K562 (cell line): ENCODE data around the gene CCDC93. TPM values are rescaled to one million over a fixed set of nuclear protein-coding genes. Genes with fewer than 3 reads are reported as not detected.

Experiments used
- ATAC-seq: fragments of 200-7000 bp; cut with Tn5 transposase; 3 replicates; pipeline ENCODE4 v1.9.1; 2020; ENCODE audit warnings: moderate library complexity
- BruUV-seq: library from RNA; stranded (reverse); fragments of 400-500 nt; replicated peaks from 2 replicates; lab custom pipeline; 2021; lab: Mats Ljungman, UMichigan
- CTCF ChIA-PET: fragments of 300-600 bp; formaldehyde crosslinking; extraction: SDS; loops from one replicate; lab custom pipeline; 2021; ENCODE audit warnings: low intra/inter-chr PET ratio; lab: Yijun Ruan, JAX
- POLR2A ChIA-PET: fragments of 300-600, 350-650 bp; sonication (Branson Sonifier 250); formaldehyde crosslinking; extraction: SDS; loops from one replicate; lab custom pipeline; 2021; ENCODE audit warnings: antibody characterized with exemption, inconsistent platforms; lab: Yijun Ruan, JAX
- DNase-seq, 4 experiments: peaks; one replicate each; pipeline versions ENCODE4 v3.0.0 to v3.0.0-alpha.2; 2011 to 2018; ENCODE audit warnings: low spot score in 3 of 4, mixed read lengths in 3 of 4; ENCODE audit errors: extremely low read depth in 1 of 4
- FAIRE-seq: peaks from 2 replicates; lab custom pipeline; 2011; peaks lifted over from hg19 to GRCh38; lab: Jason Lieb, UNC
- H2AFZ ChIP-seq: 2 replicates; pipeline ENCODE4 v1.6.0; 2011; ENCODE audit warnings: low read depth, low read length, control low read depth, inconsistent platforms
- H3K27ac ChIP-seq: fragments of 200-600 bp; 3 replicates; pipeline ENCODE4 v1.8.0; 2011; ENCODE audit warnings: low read depth, mild to moderate bottlenecking, control low read depth, inconsistent platforms, low read length, moderate library complexity, mixed read lengths; ENCODE audit errors: extremely low read depth
- H3K27me3 ChIP-seq, 2 experiments: fragments of 300-600 bp in 1 of 2; 2 replicates in 1 of 2; 3 replicates in 1 of 2; pipeline versions ENCODE4 v1.6.0 to v1.8.0; 2011; ENCODE audit warnings: inconsistent platforms in 2 of 2, low read length in 2 of 2, mild to moderate bottlenecking in 1 of 2, mixed read lengths in 1 of 2, moderate library complexity in 1 of 2; ENCODE audit not compliant: control insufficient read depth in 2 of 2, insufficient read depth in 2 of 2
- H3K36me3 ChIP-seq: fragments of 300-600 bp; 3 replicates; pipeline ENCODE4 v1.8.0; 2011; ENCODE audit warnings: mild to moderate bottlenecking, low read length, inconsistent platforms; ENCODE audit not compliant: control insufficient read depth, insufficient read depth
- H3K4me1 ChIP-seq, 2 experiments: fragments of 200-600 bp in 1 of 2; replicated peaks in 1 of 2; 2 replicates in 1 of 2; 3 replicates in 1 of 2; pipeline versions ENCODE4 v1.5.1 to v1.8.0; 2011; ENCODE audit warnings: inconsistent platforms in 2 of 2, low read length in 2 of 2, mild to moderate bottlenecking in 1 of 2, mixed read lengths in 1 of 2, moderate library complexity in 1 of 2; ENCODE audit not compliant: control insufficient read depth in 2 of 2, insufficient read depth in 2 of 2
- H3K4me2 ChIP-seq: 2 replicates; pipeline ENCODE4 v1.6.1; 2011; ENCODE audit warnings: low read length, control low read depth, inconsistent platforms, mixed read lengths; ENCODE audit not compliant: insufficient read depth
- H3K4me3 ChIP-seq: fragments of 200-600 bp; sonication (generic), shearing (Covaris generic); 2 replicates; pipeline ENCODE4 v1.5.1; 2016; ENCODE audit warnings: control low read depth, inconsistent platforms
- H3K79me2 ChIP-seq: fragments of 200-600 bp; 3 replicates; pipeline ENCODE4 v1.8.0; 2011; ENCODE audit warnings: low read length, inconsistent platforms; ENCODE audit not compliant: control insufficient read depth, insufficient read depth
- H3K9ac ChIP-seq, 2 experiments: 2 replicates each; pipeline versions ENCODE4 v1.6.0 to v1.6.1; 2011; ENCODE audit warnings: low read depth in 2 of 2, low read length in 2 of 2, control low read depth in 1 of 2, inconsistent platforms in 1 of 2, mild to moderate bottlenecking in 1 of 2, mixed read lengths in 1 of 2; ENCODE audit not compliant: insufficient read depth in 1 of 2
- H3K9me1 ChIP-seq: one replicate; pipeline ENCODE4 v1.6.0; 2011; ENCODE audit warnings: inconsistent platforms, mild to moderate bottlenecking, low read length, moderate library complexity; ENCODE audit not compliant: control insufficient read depth, insufficient read depth
- H3K9me3 ChIP-seq: replicated peaks from 2 replicates; pipeline ENCODE4 v1.5.1; 2011; ENCODE audit warnings: low read depth, low read length, inconsistent platforms; ENCODE audit not compliant: control insufficient read depth, insufficient read depth
- H4K20me1 ChIP-seq: replicated peaks from 2 replicates; pipeline ENCODE4 v1.6.1; 2011; ENCODE audit warnings: low read length, inconsistent platforms, mixed read lengths; ENCODE audit not compliant: control insufficient read depth, insufficient read depth
- HSF4 ChIP-seq: fragments of 250-450 bp; sonication (Bioruptor Pico); IDR thresholded peaks from 2 replicates; pipeline ENCODE4 v2.1.2; 2022; ENCODE audit warnings: mild to moderate bottlenecking, moderate library complexity, borderline replicate concordance
- KLF6 ChIP-seq: fragments of 250-450 bp; sonication (Bioruptor Pico); IDR thresholded peaks from 2 replicates; pipeline ENCODE4 v1.4.0; 2020; ENCODE audit warnings: mild to moderate bottlenecking, moderate library complexity, borderline replicate concordance
- L3MBTL2 ChIP-seq: fragments of 450-650 bp; IDR thresholded peaks from 2 replicates; pipeline ENCODE4 v1.6.1; 2016; ENCODE audit warnings: mild to moderate bottlenecking, moderate library complexity
- MED1 ChIP-seq: sonication (generic); formaldehyde crosslinking; IDR thresholded peaks from 2 replicates; pipeline ENCODE4 v1.8.1; 2023; ENCODE audit warnings: missing genetic modification reagents, borderline replicate concordance
- NCOA2 ChIP-seq, 2 experiments: fragments of 450-650 bp; IDR thresholded peaks; 2 replicates each; pipeline ENCODE4 v1.6.1; 2018; ENCODE audit warnings: mild to moderate bottlenecking in 2 of 2, moderate library complexity in 1 of 2; ENCODE audit not compliant: partially characterized antibody in 2 of 2
- PHB ChIP-seq: fragments of 250-450 bp; sonication (Bioruptor Pico); IDR thresholded peaks from 2 replicates; pipeline ENCODE4 v1.5.0; 2021
- PYGO2 ChIP-seq: fragments of 450-650 bp; IDR thresholded peaks from 2 replicates; pipeline ENCODE4 v1.6.1; 2016; ENCODE audit warnings: mild to moderate bottlenecking, missing genetic modification characterization, moderate library complexity, missing compliant biosample characterization
- RB1 ChIP-seq: fragments of 450-650 bp; IDR thresholded peaks from 2 replicates; pipeline ENCODE4 v1.6.1; 2017; ENCODE audit warnings: low read depth, mild to moderate bottlenecking
- SAP30 ChIP-seq: fragments of 200-600 bp; sonication (generic); IDR thresholded peaks from 2 replicates; pipeline ENCODE4 v1.6.1; 2012; ENCODE audit warnings: borderline replicate concordance, low read depth, mild to moderate bottlenecking, moderate library complexity, low read length, control low read depth, inconsistent platforms; ENCODE audit not compliant: insufficient read depth, poor library complexity, severe bottlenecking
- SNIP1 ChIP-seq: fragments of 450-650 bp; IDR thresholded peaks from 2 replicates; pipeline ENCODE4 v1.7.1; 2017; ENCODE audit warnings: low read depth, mild to moderate bottlenecking
- XRCC4 ChIP-seq: IDR thresholded peaks from one replicate; pipeline ENCODE4 v1.6.1; 2011; ENCODE audit not compliant: insufficient read depth, insufficient read length; ENCODE audit errors: extremely low read depth
- ZNF253 ChIP-seq: fragments of 250-450 bp; sonication (Bioruptor Pico); conservative IDR thresholded peaks from 2 replicates; pipeline ENCODE4 v1.6.1; 2021; ENCODE audit warnings: mild to moderate bottlenecking
- ZNF274 ChIP-seq: IDR thresholded peaks from 2 replicates; pipeline ENCODE4 v1.6.1; 2011; ENCODE audit warnings: low read depth, mild to moderate bottlenecking, low read length, moderate library complexity, borderline replicate concordance
- ZNF347 ChIP-seq: fragments of 450-650 bp; formaldehyde crosslinking; IDR thresholded peaks from 2 replicates; pipeline ENCODE4 v1.4.0; 2020; ENCODE audit warnings: low read depth, mild to moderate bottlenecking, moderate library complexity
- ZNF436 ChIP-seq: fragments of 250-450, 450-650 bp; sonication (Bioruptor Pico); formaldehyde crosslinking; IDR thresholded peaks from 2 replicates; pipeline ENCODE4 v1.7.0; 2020; ENCODE audit warnings: mild to moderate bottlenecking
- WGBS: fragments of 100-300 bp; shearing (Covaris generic); methylation state at CpG from one replicate; pipeline ENCODE4 v1.1.6; 2016; ENCODE audit warnings: low coverage, mixed read lengths; ENCODE audit not compliant: insufficient coverage; ENCODE audit errors: missing lambda C conversion rate; 5-methylcytosine and 5-hydroxymethylcytosine counted together
- in situ Hi-C: fragments of 300-500 bp; cut with MboI; formaldehyde crosslinking; loops from 4 replicates; pipeline ENCODE4 v1.15.0; 2018; ENCODE audit warnings: inconsistent platforms, mixed read lengths
- intact Hi-C: fragments of 100-400 bp; cut with micrococcal nuclease; formaldehyde crosslinking; loops from 2 replicates; pipeline ENCODE4 v1.14.2; 2022
- polyA plus RNA-seq, 8 experiments: library from polyadenylated mRNA; depleted of rRNA in 4 of 8; stranded (reverse) in 5 of 8; unstranded in 3 of 8; fragments of >200 nt; fragmentation: Nextera tagmentation in 2 of 8; fragmentation: Illumina TruSeq in 1 of 8; extraction: Ambion mirVana in 2 of 8; extraction: Trizol in 1 of 8; gene quantifications; 2 replicates each; pipeline versions ENCODE4 v1.2.1 to v1.2.3, GENCODE V29; 2011 to 2014; ENCODE audit warnings: inconsistent platforms in 1 of 8, missing spikeins in 1 of 8
- total RNA-seq, 7 experiments: library from RNA; depleted of rRNA in 6 of 7; stranded (reverse); fragments of >200 nt in 6 of 7; fragmentation: Illumina TruSeq in 2 of 7; extraction: Trizol in 2 of 7; gene quantifications; 2 replicates each; pipeline versions ENCODE4 v1.2.1 to v1.2.3, GENCODE V29; 2011 to 2021; ENCODE audit warnings: low replicate concordance in 1 of 7
- TF ChIP-seq, protein P1 (sequence below): IDR thresholded peaks from 3 replicates; pipeline ENCODE4 v1.6.1; 2011; ENCODE audit warnings: borderline replicate concordance, mild to moderate bottlenecking, moderate library complexity; ENCODE audit not compliant: insufficient read length; ENCODE audit errors: extremely low read depth
- TF ChIP-seq, protein P2 (sequence below), 2 experiments: fragments of 200-800 bp in 1 of 2; sonication (Bioruptor generic) in 1 of 2; sonication (generic) in 1 of 2; formaldehyde crosslinking in 1 of 2; IDR thresholded peaks in 1 of 2; conservative IDR thresholded peaks in 1 of 2; 2 replicates each; pipeline versions ENCODE4 v1.5.0 to v1.6.1; 2016 to 2020; ENCODE audit warnings: missing compliant biosample characterization in 1 of 2, missing genetic modification characterization in 1 of 2, missing genetic modification reagents in 1 of 2

The CCDC93 gene
- total and polyA plus RNA-seq, 9 of the 15 experiments (the other 6 are each of a cell fraction or from before 2014, with no cell fraction given), result 3.3 to 19.3 (median 12.4) TPM

DNA sequence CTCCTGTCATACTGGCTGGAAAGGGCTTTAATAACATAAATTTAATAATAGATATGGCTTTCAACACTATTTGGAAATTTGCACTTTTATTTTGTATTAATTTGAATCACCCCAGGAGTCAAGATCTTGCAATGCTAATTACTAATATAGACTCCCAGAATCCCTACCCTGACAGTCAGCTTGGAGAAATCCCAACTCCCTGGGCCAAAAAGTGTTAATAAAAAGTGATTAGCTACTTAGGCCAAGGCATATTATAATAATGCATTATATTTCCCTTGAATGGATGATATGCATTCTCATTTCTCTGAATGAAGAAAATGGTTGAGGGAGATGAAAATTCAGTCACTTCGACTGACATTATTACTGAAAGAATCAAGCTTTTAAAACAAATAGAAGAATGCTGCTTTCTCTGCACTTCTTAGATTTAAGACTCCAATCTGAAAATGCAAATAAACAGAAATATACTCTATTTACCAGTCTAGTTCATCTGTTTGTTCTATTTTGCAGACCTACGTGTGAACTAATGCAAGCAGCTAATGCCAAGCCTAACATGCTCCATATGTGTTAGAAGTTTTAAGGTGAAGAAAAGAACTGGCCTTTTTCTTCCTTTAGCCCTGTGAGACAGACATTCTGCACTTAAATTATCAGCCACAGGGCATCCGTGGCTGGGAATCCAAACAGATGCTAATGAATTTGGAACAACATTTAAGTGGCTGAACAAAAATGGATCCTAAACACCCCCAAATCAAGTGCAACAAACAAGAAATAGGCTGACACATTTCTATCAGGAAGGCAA is 40.5 kb upstream of the CCDC93 start:
- no peak for DNase-seq
- ChIA-PET POLR2A (interaction anchor here (0.6 kb wide), 1 partner anchor 171 kb away, joined by 3 read pairs; no protein-coding TSS in a partner anchor), CTCF (no interaction called here)
- Histone ChIP-seq H3K36me3 (no peaks in the 10 kb centered on the region), H3K9ac (no peak overlapping the region), H3K4me2 (no peak overlapping the region), H3K27me3 (peaks cover 4 to 16% of the 10 kb centered on the region in 2 experiments), H3K9me1 (no peaks in the 10 kb centered on the region), H2AFZ (no peak overlapping the region), H4K20me1 (no peaks in the 10 kb centered on the region), H3K9me3 (no peaks in the 10 kb centered on the region), H3K4me3 (no peak overlapping the region), H3K27ac (no peak overlapping the region), H3K4me1 (no peaks in the 10 kb centered on the region), H3K79me2 (no peaks in the 10 kb centered on the region)
- in situ Hi-C loops, result loop anchor here (10.0 kb wide), 1 partner anchor 150 kb away; no protein-coding TSS in a partner anchor
- FAIRE-seq, result no peak
- ATAC-seq, result no peak
- WGBS, result 0% methylated on average over 3 of the region's 3 CpGs
- intact Hi-C loops, result no loop called here
- BruUV-seq, result no TSS peak
- TF ChIP-seq RB1, result no peak
- TF ChIP-seq SAP30, result no peak
- TF ChIP-seq, protein P1, sequence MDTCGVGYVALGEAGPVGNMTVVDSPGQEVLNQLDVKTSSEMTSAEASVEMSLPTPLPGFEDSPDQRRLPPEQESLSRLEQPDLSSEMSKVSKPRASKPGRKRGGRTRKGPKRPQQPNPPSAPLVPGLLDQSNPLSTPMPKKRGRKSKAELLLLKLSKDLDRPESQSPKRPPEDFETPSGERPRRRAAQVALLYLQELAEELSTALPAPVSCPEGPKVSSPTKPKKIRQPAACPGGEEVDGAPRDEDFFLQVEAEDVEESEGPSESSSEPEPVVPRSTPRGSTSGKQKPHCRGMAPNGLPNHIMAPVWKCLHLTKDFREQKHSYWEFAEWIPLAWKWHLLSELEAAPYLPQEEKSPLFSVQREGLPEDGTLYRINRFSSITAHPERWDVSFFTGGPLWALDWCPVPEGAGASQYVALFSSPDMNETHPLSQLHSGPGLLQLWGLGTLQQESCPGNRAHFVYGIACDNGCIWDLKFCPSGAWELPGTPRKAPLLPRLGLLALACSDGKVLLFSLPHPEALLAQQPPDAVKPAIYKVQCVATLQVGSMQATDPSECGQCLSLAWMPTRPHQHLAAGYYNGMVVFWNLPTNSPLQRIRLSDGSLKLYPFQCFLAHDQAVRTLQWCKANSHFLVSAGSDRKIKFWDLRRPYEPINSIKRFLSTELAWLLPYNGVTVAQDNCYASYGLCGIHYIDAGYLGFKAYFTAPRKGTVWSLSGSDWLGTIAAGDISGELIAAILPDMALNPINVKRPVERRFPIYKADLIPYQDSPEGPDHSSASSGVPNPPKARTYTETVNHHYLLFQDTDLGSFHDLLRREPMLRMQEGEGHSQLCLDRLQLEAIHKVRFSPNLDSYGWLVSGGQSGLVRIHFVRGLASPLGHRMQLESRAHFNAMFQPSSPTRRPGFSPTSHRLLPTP, result no peak
- no peak for TF ChIP-seq HSF4 (CRISPR knock-in tag)
- no peak for TF ChIP-seq ZNF274
- no peak for TF ChIP-seq MED1 (CRISPR knock-in tag)
- no peak for TF ChIP-seq XRCC4
- no peak for TF ChIP-seq L3MBTL2
- TF ChIP-seq NCOA2 (IDR thresholded peaks at IDR 0.05; ENCODE audit: partially characterized antibody in 2 of 2), result no peak
- no peak for TF ChIP-seq PHB (CRISPR knock-in tag)
- TF ChIP-seq KLF6 (CRISPR knock-in tag), result no peak
- no peak for TF ChIP-seq PYGO2 (tag)
- no peak for TF ChIP-seq SNIP1
- no peak for TF ChIP-seq ZNF436 (CRISPR knock-in tag)
- TF ChIP-seq ZNF253 (CRISPR knock-in tag), result no peak
- no peak for TF ChIP-seq ZNF347 (CRISPR knock-in tag)
- TF ChIP-seq, protein P2, sequence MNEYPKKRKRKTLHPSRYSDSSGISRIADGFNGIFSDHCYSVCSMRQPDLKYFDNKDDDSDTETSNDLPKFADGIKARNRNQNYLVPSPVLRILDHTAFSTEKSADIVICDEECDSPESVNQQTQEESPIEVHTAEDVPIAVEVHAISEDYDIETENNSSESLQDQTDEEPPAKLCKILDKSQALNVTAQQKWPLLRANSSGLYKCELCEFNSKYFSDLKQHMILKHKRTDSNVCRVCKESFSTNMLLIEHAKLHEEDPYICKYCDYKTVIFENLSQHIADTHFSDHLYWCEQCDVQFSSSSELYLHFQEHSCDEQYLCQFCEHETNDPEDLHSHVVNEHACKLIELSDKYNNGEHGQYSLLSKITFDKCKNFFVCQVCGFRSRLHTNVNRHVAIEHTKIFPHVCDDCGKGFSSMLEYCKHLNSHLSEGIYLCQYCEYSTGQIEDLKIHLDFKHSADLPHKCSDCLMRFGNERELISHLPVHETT (CRISPR knock-in tag; conservative IDR thresholded peaks at IDR 0.05 in 1 of 2, IDR thresholded peaks at IDR 0.05 in 1 of 2), result no peak
